Measurements from ENCODE around the gene PRKCE. TPM values are rescaled to one million over a fixed set of nuclear protein-coding genes. Genes with fewer than 3 reads are reported as not detected.

Gene PRKCE
- total RNA-seq, 1 experiment from 2014 or later: 14.8 TPM

DNA sequence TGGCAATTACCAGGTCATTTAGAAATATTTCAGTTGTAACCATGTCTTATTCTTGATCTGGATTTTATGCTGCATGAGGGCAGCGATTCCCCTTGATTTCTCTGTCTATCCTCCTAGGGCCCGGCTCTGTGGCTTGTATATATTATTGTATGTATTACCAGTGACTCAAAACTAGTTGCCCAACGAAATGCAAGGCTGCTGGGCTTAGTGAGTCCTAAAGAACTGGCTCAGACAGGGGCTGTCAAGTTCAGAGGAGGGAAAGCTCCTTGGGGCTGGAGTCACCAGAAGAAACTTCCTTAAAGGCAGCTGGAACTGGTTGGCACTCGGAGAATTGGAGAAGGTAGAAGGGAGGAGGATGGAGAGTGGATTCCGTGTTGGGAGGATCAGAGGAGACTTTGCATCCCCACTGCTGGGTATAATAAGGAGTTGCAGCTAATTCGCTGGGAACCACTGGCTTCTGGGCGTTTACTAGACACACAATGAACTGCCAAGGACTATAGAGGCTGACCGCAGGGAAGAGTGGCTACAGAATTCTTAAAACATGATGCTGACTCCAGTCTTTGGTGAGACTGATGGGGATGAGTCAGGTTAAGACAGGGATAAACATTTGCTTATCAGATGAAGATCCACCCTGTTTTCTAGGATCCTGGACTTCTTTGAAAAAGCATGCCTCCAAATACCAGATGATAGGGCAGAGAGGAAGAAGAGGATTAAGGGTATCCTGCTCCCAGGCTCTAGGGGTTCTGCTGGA, 104.3 kb downstream of the PRKCE start:
- no peak overlapping the region for H3K4me3 ChIP-seq (replicated peaks in 1 of 2; ENCODE audit: low read depth in 1 of 2, low read length in 2 of 2)
- ATAC-seq (no peak), DNase-seq (ENCODE audit: low read depth, low spot score) (no peak)
- H3K27me3 ChIP-seq (ENCODE audit: insufficient read depth, low read length): no peaks in the 10 kb centered on the region
- ChIA-PET CTCF (interaction anchor here (1.4 kb wide), 1 partner anchor 23 kb away, joined by 3 read pairs; no protein-coding TSS in a partner anchor), RAD21 (ENCODE audit: low non-redundant PET in 1 of 2, low total read pairs in 2 of 2, uncharacterized antibody in 2 of 2, unreplicated experiment in 2 of 2) (no interaction called here), POLR2A (no interaction called here)
- TF ChIP-seq EZH2 (IDR thresholded peaks at IDR 0.05): no peak
- TF ChIP-seq SRF (IDR thresholded peaks at IDR 0.05; ENCODE audit: low read depth): no peak
- no peak for TF ChIP-seq EGR1 (IDR thresholded peaks at IDR 0.05; ENCODE audit: low read depth)
- TF ChIP-seq, protein P1, sequence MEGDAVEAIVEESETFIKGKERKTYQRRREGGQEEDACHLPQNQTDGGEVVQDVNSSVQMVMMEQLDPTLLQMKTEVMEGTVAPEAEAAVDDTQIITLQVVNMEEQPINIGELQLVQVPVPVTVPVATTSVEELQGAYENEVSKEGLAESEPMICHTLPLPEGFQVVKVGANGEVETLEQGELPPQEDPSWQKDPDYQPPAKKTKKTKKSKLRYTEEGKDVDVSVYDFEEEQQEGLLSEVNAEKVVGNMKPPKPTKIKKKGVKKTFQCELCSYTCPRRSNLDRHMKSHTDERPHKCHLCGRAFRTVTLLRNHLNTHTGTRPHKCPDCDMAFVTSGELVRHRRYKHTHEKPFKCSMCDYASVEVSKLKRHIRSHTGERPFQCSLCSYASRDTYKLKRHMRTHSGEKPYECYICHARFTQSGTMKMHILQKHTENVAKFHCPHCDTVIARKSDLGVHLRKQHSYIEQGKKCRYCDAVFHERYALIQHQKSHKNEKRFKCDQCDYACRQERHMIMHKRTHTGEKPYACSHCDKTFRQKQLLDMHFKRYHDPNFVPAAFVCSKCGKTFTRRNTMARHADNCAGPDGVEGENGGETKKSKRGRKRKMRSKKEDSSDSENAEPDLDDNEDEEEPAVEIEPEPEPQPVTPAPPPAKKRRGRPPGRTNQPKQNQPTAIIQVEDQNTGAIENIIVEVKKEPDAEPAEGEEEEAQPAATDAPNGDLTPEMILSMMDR (IDR thresholded peaks at IDR 0.05 in 2 of 3, conservative IDR thresholded peaks at IDR 0.05 in 1 of 3; ENCODE audit: borderline replicate concordance in 1 of 3, insufficient read depth in 1 of 3, low read depth in 2 of 3, low read length in 2 of 3): no peak
- TF ChIP-seq, protein P2, sequence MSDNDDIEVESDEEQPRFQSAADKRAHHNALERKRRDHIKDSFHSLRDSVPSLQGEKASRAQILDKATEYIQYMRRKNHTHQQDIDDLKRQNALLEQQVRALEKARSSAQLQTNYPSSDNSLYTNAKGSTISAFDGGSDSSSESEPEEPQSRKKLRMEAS (IDR thresholded peaks at IDR 0.05): no peak
- H4K20me1 ChIP-seq (ENCODE audit: insufficient read depth): no peaks in the 10 kb centered on the region
- no peak overlapping the region for H3K4me2 ChIP-seq (ENCODE audit: low read length)
- intact Hi-C loops (cut with micrococcal nuclease): no loop called here
- H3K9me3 ChIP-seq (ENCODE audit: control insufficient read depth in 1 of 2, insufficient read depth in 1 of 2, low read depth in 1 of 2, low read length in 2 of 2): no peaks in the 10 kb centered on the region
- H3K9me2 ChIP-seq (ENCODE audit: insufficient read depth): no peaks in the 10 kb centered on the region
- H3K27ac ChIP-seq (ENCODE audit: low read depth, low read length): no peak overlapping the region
- no TSS peak for BruUV-seq (replicated peaks)
- no peaks in the 10 kb centered on the region for H3K79me2 ChIP-seq (ENCODE audit: insufficient read depth, low read length)
- no peak overlapping the region for H3K9ac ChIP-seq (ENCODE audit: low read length)
- no peaks in the 10 kb centered on the region for H3K36me3 ChIP-seq (ENCODE audit: control insufficient read depth in 1 of 2, insufficient read depth in 2 of 2, low read length in 2 of 2)
- no peak overlapping the region for H2AFZ ChIP-seq (ENCODE audit: low read depth, low read length, poor library complexity, severe bottlenecking)
- no peaks in the 10 kb centered on the region for H3K4me1 ChIP-seq (ENCODE audit: control insufficient read depth in 1 of 2, insufficient read depth in 2 of 2, low read length in 2 of 2)

DNA sequence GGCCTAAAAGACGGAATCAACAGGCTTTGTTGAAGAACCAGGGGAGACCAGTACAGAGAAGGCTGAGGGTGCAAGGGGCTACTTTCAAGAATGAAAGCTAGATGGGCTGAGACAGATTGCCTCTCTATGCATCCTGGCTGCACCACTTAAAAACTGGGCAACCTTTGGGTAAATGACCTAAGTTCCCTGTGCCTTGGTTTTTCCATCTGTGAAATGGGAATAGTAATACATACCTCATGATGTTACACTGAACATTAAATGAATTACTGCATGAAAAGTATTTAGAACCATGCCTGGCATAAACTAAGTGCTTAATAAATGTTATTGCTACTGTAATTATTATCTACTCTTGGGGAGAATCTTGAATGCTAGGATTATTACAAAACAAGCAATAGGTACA, 106.5 kb downstream of the PRKCE start:
- ChIA-PET CTCF (no interaction called here), POLR2A (no interaction called here), RAD21 (ENCODE audit: low non-redundant PET in 1 of 2, low total read pairs in 2 of 2, uncharacterized antibody in 2 of 2, unreplicated experiment in 2 of 2) (no interaction called here)
- H3K4me1 ChIP-seq (ENCODE audit: control insufficient read depth in 1 of 2, insufficient read depth in 2 of 2, low read length in 2 of 2): no peaks in the 10 kb centered on the region
- no peak overlapping the region for H3K27ac ChIP-seq (ENCODE audit: low read depth, low read length)
- H3K4me3 ChIP-seq (replicated peaks in 1 of 2; ENCODE audit: low read depth in 1 of 2, low read length in 2 of 2): no peak overlapping the region
- no TSS peak for BruUV-seq (replicated peaks)
- H3K79me2 ChIP-seq (ENCODE audit: insufficient read depth, low read length): no peaks in the 10 kb centered on the region
- intact Hi-C loops (cut with micrococcal nuclease): no loop called here
- H3K27me3 ChIP-seq (ENCODE audit: insufficient read depth, low read length): no peaks in the 10 kb centered on the region
- no peaks in the 10 kb centered on the region for H3K36me3 ChIP-seq (ENCODE audit: control insufficient read depth in 1 of 2, insufficient read depth in 2 of 2, low read length in 2 of 2)
- no peak overlapping the region for H3K9ac ChIP-seq (ENCODE audit: low read length)
- no peaks in the 10 kb centered on the region for H3K9me2 ChIP-seq (ENCODE audit: insufficient read depth)
- H2AFZ ChIP-seq (ENCODE audit: low read depth, low read length, poor library complexity, severe bottlenecking): no peak overlapping the region
- DNase-seq (ENCODE audit: low read depth, low spot score) (no peak), ATAC-seq (no peak)
- TF ChIP-seq, protein P2 (IDR thresholded peaks at IDR 0.05): no peak
- no peak for TF ChIP-seq TCF7L2 (IDR thresholded peaks at IDR 0.05; ENCODE audit: borderline replicate concordance, extremely low read depth, insufficient read depth, insufficient read length)
- no peak for TF ChIP-seq ZFX (IDR thresholded peaks at IDR 0.05)
- TF ChIP-seq EGR1 (IDR thresholded peaks at IDR 0.05; ENCODE audit: low read depth): no peak
- TF ChIP-seq ZNF274 (IDR thresholded peaks at IDR 0.05; ENCODE audit: low read depth, low read length): no peak
- no peak for TF ChIP-seq YY1 (IDR thresholded peaks at IDR 0.05; ENCODE audit: extremely low read depth, insufficient replicate concordance, low read depth, low read length)
- no peak for TF ChIP-seq POLR2A (IDR thresholded peaks at IDR 0.05; ENCODE audit: borderline replicate concordance, extremely low read depth, insufficient read depth, insufficient read length)
- no peak for TF ChIP-seq CEBPB (IDR thresholded peaks at IDR 0.05; ENCODE audit: low read depth)
- H3K4me2 ChIP-seq (ENCODE audit: low read length): no peak overlapping the region
- no peaks in the 10 kb centered on the region for H3K9me3 ChIP-seq (ENCODE audit: control insufficient read depth in 1 of 2, insufficient read depth in 1 of 2, low read depth in 1 of 2, low read length in 2 of 2)
- H4K20me1 ChIP-seq (ENCODE audit: insufficient read depth): no peaks in the 10 kb centered on the region
